Measurements from ENCODE around the gene TDRD1.

DNA sequence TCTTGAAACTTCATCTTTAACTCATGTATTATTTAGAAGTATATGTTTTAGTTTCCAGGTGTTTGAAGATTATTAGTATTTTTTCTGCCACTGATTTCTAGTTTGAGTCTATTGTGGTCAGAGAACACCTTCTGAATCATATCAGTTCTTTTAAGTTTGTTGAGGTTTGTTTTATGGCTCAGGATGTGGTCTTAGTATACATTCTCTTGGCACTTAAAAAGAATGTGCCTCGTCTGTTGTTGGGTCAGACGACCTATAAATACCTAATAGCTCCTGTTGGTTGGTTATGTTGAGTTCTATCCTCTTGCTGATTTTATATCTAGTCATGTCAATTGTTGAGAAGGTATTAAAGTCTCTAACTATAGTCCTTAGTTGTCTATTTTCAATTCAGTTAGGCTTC, 15.9 kb downstream of the TDRD1 start:
- TF ChIP-seq CTCF (conservative IDR thresholded peaks at IDR 0.05 in 1 of 2, IDR thresholded peaks at IDR 0.05 in 1 of 2; ENCODE audit: extremely low read depth in 1 of 2, insufficient read depth in 1 of 2, low read depth in 1 of 2, low read length in 2 of 2), result no peak
- no peak for TF ChIP-seq EZH2 (IDR thresholded peaks at IDR 0.05; ENCODE audit: borderline replicate concordance, low read length)
